HepG2 (cell line): ENCODE results near the gene NF2. TPM values are rescaled to one million over a fixed set of nuclear protein-coding genes. Genes with fewer than 3 reads are reported as not detected.

Source experiments
- ATAC-seq: fragments of 200-7000 bp; cut with Tn5 transposase; 3 replicates; pipeline ENCODE4 v1.9.1; 2020; ENCODE audit warnings: mild to moderate bottlenecking, moderate library complexity
- BruUV-seq: library from RNA; stranded (reverse); fragments of 400-500 nt; replicated peaks from 2 replicates; lab custom pipeline; 2021; lab: Mats Ljungman, UMichigan
- CTCF ChIA-PET: fragments of 300-600 bp; formaldehyde crosslinking; extraction: SDS; loops from one replicate; lab custom pipeline; 2021; ENCODE audit warnings: low total read pairs, inconsistent platforms, low intra/inter-chr PET ratio; lab: Yijun Ruan, JAX
- POLR2A ChIA-PET: fragments of 350-600 bp; sonication (Branson Sonifier 250); formaldehyde crosslinking; loops from one replicate; lab custom pipeline; 2020; ENCODE audit warnings: antibody characterized with exemption, inconsistent platforms; lab: Yijun Ruan, JAX
- DNase-seq: peaks from one replicate; pipeline ENCODE4 v3.0.0-alpha.2; 2015; ENCODE audit warnings: low spot score
- FAIRE-seq: peaks from 3 replicates; lab custom pipeline; 2011; peaks lifted over from hg19 to GRCh38; lab: Jason Lieb, UNC
- H2AFZ ChIP-seq: one replicate; pipeline ENCODE4 v1.6.1; 2011; ENCODE audit warnings: low read length, inconsistent platforms
- H3K27ac ChIP-seq: fragments of 300-600 bp; 3 replicates; pipeline ENCODE4 v1.8.0; 2011; ENCODE audit warnings: mixed run types, mild to moderate bottlenecking, mixed read lengths, low read length, inconsistent platforms; ENCODE audit not compliant: insufficient read depth; ENCODE audit errors: extremely low read length
- H3K27me3 ChIP-seq, 2 experiments: fragments of 200-600 bp in 1 of 2; 2 replicates in 1 of 2; 3 replicates in 1 of 2; pipeline versions ENCODE4 v1.6.0 to v1.8.0; 2011; ENCODE audit warnings: low read length in 2 of 2, mild to moderate bottlenecking in 2 of 2, moderate library complexity in 2 of 2, inconsistent platforms in 1 of 2; ENCODE audit not compliant: insufficient read depth in 2 of 2, control insufficient read depth in 1 of 2
- H3K36me3 ChIP-seq, 2 experiments: fragments of 200-600 bp in 1 of 2; replicated peaks in 1 of 2; 2 replicates in 1 of 2; 3 replicates in 1 of 2; pipeline versions ENCODE4 v1.5.1 to v1.8.0; 2011; ENCODE audit warnings: low read length in 2 of 2, inconsistent platforms in 1 of 2; ENCODE audit not compliant: insufficient read depth in 2 of 2, control insufficient read depth in 1 of 2
- H3K4me1 ChIP-seq: 2 replicates; pipeline ENCODE4 v1.5.1; 2012; ENCODE audit warnings: low read length, inconsistent platforms; ENCODE audit not compliant: insufficient read depth
- H3K4me2 ChIP-seq: 2 replicates; pipeline ENCODE4 v1.6.0; 2011; ENCODE audit warnings: low read depth, low read length, inconsistent platforms
- H3K4me3 ChIP-seq, 3 experiments: fragments of 200-600 bp in 1 of 3; sonication (generic), shearing (Covaris generic) in 1 of 3; replicated peaks in 1 of 3; 2 replicates each; pipeline ENCODE4 v1.5.1; 2011 to 2016; ENCODE audit warnings: low read length in 3 of 3, inconsistent platforms in 2 of 3, low read depth in 2 of 3, mild to moderate bottlenecking in 2 of 3, control low read depth in 1 of 3, mixed read lengths in 1 of 3; ENCODE audit not compliant: insufficient read depth in 1 of 3
- H3K79me2 ChIP-seq: one replicate; pipeline ENCODE4 v1.6.1; 2011; ENCODE audit warnings: low read length, inconsistent platforms; ENCODE audit not compliant: insufficient read depth
- H3K9ac ChIP-seq: 2 replicates; pipeline ENCODE4 v1.6.0; 2011; ENCODE audit warnings: mild to moderate bottlenecking, low read depth, low read length, inconsistent platforms; ENCODE audit not compliant: insufficient read depth
- H3K9me3 ChIP-seq: 2 replicates; pipeline ENCODE4 v1.5.1; 2012; ENCODE audit warnings: mild to moderate bottlenecking, low read length
- H4K20me1 ChIP-seq: 2 replicates; pipeline ENCODE4 v1.6.0; 2011; ENCODE audit warnings: inconsistent platforms, mild to moderate bottlenecking, low read length, moderate library complexity; ENCODE audit not compliant: insufficient read depth
- ADNP ChIP-seq: sonication (generic); formaldehyde crosslinking; IDR thresholded peaks from 2 replicates; pipeline ENCODE4 v1.4.0; 2020; ENCODE audit warnings: missing genetic modification reagents
- EED ChIP-seq: sonication (generic); formaldehyde crosslinking; IDR thresholded peaks from 2 replicates; pipeline ENCODE4 v1.5.0; 2020; ENCODE audit warnings: mild to moderate bottlenecking, missing genetic modification reagents
- MAFF ChIP-seq: IDR thresholded peaks from 2 replicates; pipeline ENCODE4 v1.6.1; 2011; ENCODE audit warnings: low read depth, low read length, improper control_type of control experiment
- NFRKB ChIP-seq: fragments of 450-650 bp; IDR thresholded peaks from 2 replicates; pipeline ENCODE4 v1.6.1; 2017
- SRF ChIP-seq: IDR thresholded peaks from 2 replicates; pipeline ENCODE4 v1.6.1; 2011; ENCODE audit warnings: mild to moderate bottlenecking, low read depth, low read length, moderate library complexity
- ZBTB7A ChIP-seq: sonication (generic); formaldehyde crosslinking; IDR thresholded peaks from 2 replicates; pipeline ENCODE4 v1.8.0; 2022; ENCODE audit warnings: mild to moderate bottlenecking, missing genetic modification reagents
- ZNF432 ChIP-seq: sonication (generic); formaldehyde crosslinking; IDR thresholded peaks from 2 replicates; pipeline ENCODE4 v1.5.0; 2020; ENCODE audit warnings: missing genetic modification reagents, mild to moderate bottlenecking, borderline replicate concordance
- ZNF749 ChIP-seq: sonication (generic); formaldehyde crosslinking; IDR thresholded peaks from 2 replicates; pipeline ENCODE4 v1.8.0; 2022; ENCODE audit warnings: mild to moderate bottlenecking, missing genetic modification reagents, moderate library complexity, borderline replicate concordance
- WGBS: methylation state at CpG from one replicate; pipeline ENCODE4 v1.1.6; 2017; ENCODE audit warnings: low lambda C conversion rate; 5-methylcytosine and 5-hydroxymethylcytosine counted together
- in situ Hi-C: cut with HindIII; loops from 2 replicates; pipeline ENCODE4 v1.10.0; 2017; ENCODE audit warnings: low pct_unique_long_range_greater_than_20kb; ENCODE audit not compliant: extremely low pct_ligation_motif_present
- intact Hi-C: fragments of 100-400 bp; cut with micrococcal nuclease; formaldehyde crosslinking; loops from one replicate; pipeline ENCODE4 v1.10.0; 2022; ENCODE audit not compliant: unreplicated experiment
- polyA plus RNA-seq, 8 experiments: library from polyadenylated mRNA; depleted of rRNA in 3 of 8; stranded (reverse) in 7 of 8; unstranded in 1 of 8; fragments of >200 nt; fragmentation: Illumina TruSeq in 4 of 8; extraction: Trizol in 4 of 8; gene quantifications; 2 replicates each; pipeline versions ENCODE4 v1.2.1 to v1.2.3, GENCODE V29; 2011 to 2016; ENCODE audit warnings: low read depth in 4 of 8, missing spikeins in 1 of 8, mixed read lengths in 1 of 8; ENCODE audit not compliant: insufficient read depth in 1 of 8
- total RNA-seq, 5 experiments: library from RNA; depleted of rRNA; stranded (reverse); fragments of >200 nt; fragmentation: Illumina TruSeq; extraction: Trizol; gene quantifications; 2 replicates each; pipeline ENCODE4 v1.2.3, GENCODE V29; 2016; ENCODE audit warnings: low read depth in 1 of 5
- TF ChIP-seq, protein P1 (sequence below): sonication (generic); formaldehyde crosslinking; IDR thresholded peaks from 2 replicates; pipeline ENCODE4 v1.9.0; 2022; ENCODE audit warnings: low read depth, missing genetic modification reagents
- TF ChIP-seq, protein P2 (sequence below): sonication (generic); formaldehyde crosslinking; IDR thresholded peaks from 2 replicates; pipeline ENCODE4 v1.5.1; 2020; ENCODE audit warnings: missing genetic modification reagents, mild to moderate bottlenecking, borderline replicate concordance

NF2 gene
- total and polyA plus RNA-seq, 2 of the 13 experiments (the other 11 are each of a cell fraction or from before 2014, with no cell fraction given), result 9.3 to 33.3 TPM

DNA sequence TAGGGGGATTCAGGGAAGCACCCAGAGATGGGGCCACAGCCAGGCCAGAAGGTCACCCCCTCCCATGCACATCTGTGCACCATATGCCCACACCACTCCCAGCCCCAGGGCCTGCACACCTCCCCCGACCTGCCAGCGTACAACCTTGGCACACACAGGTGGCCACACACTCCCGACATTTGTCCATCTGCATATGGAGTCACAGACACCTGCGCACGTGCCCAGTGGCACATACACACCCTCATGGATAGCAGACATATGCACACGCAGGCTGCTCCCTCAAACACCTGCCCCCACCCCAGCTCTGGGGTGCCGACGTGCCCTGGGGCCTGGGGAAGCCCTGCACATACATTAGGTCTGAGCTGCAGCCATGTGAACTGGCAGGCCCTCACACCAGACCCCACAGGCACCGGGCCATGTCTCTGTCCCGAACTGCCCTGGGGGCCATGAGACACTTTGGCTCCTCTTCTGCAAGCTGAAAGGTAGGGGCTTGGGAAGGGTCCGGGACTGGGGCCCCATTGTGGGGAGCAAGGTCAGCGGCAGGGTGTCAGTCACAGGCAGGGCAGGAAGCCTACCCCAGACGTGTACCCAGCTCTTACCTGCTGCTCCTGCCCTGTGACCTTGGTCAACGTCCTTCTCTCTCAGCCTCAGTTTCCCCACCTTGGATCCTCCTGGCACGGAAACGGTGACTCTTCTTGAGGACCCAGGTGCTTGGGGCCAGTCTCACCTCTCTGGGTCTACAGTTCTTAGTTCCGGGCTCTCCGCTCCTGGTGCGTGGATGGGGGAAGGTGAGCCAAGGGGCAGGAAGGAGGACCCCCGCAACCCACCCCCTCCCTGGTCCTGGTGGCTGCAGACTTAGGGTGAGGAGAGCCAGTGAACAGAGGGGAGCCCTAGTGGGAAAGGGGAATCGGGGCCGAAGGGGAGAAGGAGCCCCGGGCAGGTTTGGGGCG lies 115.8 kb downstream of the NF2 start:
- ChIA-PET CTCF (no interaction called here), POLR2A (no interaction called here)
- Histone ChIP-seq H3K4me1 (peaks cover 11% of the 10 kb centered on the region; the same call in 1 of the 2 replicates), H4K20me1 (peaks cover 29% of the 10 kb centered on the region; the same call in 1 of the 2 replicates), H3K79me2 (no peaks in the 10 kb centered on the region), H3K9ac (no peak overlapping the region), H3K4me3 (peak overlapping the region in 1 of 3 experiments; percentile 33; a peak in 1 of 6 replicates), H3K4me2 (no peak overlapping the region), H2AFZ (no peak overlapping the region), H3K27me3 (peaks cover 22 to 68% of the 10 kb centered on the region in 2 experiments), H3K36me3 (no peaks in the 10 kb centered on the region), H3K27ac (no peak overlapping the region), H3K9me3 (no peaks in the 10 kb centered on the region)
- intact Hi-C loops (no loop called here), in situ Hi-C loops (no loop called here)
- WGBS, result 14% methylated on average over 9 of the region's 24 CpGs
- FAIRE-seq (no peak), ATAC-seq (no peak), DNase-seq (no peak)
- TF ChIP-seq, protein P1, sequence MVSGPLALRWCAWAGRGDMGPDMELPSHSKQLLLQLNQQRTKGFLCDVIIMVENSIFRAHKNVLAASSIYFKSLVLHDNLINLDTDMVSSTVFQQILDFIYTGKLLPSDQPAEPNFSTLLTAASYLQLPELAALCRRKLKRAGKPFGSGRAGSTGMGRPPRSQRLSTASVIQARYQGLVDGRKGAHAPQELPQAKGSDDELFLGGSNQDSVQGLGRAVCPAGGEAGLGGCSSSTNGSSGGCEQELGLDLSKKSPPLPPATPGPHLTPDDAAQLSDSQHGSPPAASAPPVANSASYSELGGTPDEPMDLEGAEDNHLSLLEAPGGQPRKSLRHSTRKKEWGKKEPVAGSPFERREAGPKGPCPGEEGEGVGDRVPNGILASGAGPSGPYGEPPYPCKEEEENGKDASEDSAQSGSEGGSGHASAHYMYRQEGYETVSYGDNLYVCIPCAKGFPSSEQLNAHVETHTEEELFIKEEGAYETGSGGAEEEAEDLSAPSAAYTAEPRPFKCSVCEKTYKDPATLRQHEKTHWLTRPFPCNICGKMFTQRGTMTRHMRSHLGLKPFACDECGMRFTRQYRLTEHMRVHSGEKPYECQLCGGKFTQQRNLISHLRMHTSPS (CRISPR knock-in tag), result no peak
- no peak for TF ChIP-seq MAFF
- no peak for TF ChIP-seq ADNP (CRISPR knock-in tag)
- TF ChIP-seq EED (CRISPR knock-in tag), result no peak
- no peak for TF ChIP-seq ZBTB7A (CRISPR knock-in tag)
- TF ChIP-seq, protein P2, sequence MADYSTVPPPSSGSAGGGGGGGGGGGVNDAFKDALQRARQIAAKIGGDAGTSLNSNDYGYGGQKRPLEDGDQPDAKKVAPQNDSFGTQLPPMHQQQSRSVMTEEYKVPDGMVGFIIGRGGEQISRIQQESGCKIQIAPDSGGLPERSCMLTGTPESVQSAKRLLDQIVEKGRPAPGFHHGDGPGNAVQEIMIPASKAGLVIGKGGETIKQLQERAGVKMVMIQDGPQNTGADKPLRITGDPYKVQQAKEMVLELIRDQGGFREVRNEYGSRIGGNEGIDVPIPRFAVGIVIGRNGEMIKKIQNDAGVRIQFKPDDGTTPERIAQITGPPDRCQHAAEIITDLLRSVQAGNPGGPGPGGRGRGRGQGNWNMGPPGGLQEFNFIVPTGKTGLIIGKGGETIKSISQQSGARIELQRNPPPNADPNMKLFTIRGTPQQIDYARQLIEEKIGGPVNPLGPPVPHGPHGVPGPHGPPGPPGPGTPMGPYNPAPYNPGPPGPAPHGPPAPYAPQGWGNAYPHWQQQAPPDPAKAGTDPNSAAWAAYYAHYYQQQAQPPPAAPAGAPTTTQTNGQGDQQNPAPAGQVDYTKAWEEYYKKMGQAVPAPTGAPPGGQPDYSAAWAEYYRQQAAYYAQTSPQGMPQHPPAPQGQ (CRISPR knock-in tag), result no peak
- TF ChIP-seq ZNF432 (CRISPR knock-in tag), result no peak
- TF ChIP-seq NFRKB, result no peak
- no peak for TF ChIP-seq SRF
- no peak for TF ChIP-seq ZNF749 (CRISPR knock-in tag)
- no TSS peak for BruUV-seq
